HEK293T (cell line): Measurements from ENCODE around the gene SLC4A2.

ENCODE experiments used
- ARNT ChIP-seq: fragments of 450-650 bp; IDR thresholded peaks from 2 replicates; pipeline ENCODE4 v1.6.1; 2017; ENCODE audit warnings: mild to moderate bottlenecking
- BHLHE40 ChIP-seq: fragments of 450-650 bp; IDR thresholded peaks from 2 replicates; pipeline ENCODE4 v1.6.1; 2016; ENCODE audit warnings: mild to moderate bottlenecking, moderate library complexity, borderline replicate concordance
- CTBP1 ChIP-seq: fragments of 450-650 bp; IDR thresholded peaks from 2 replicates; pipeline ENCODE4 v1.6.1; 2016; ENCODE audit warnings: borderline replicate concordance
- ELF4 ChIP-seq: fragments of 450-650 bp; IDR thresholded peaks from 2 replicates; pipeline ENCODE4 v1.6.1; 2017; ENCODE audit warnings: antibody characterized with exemption
- FOXK2 ChIP-seq: fragments of 450-650 bp; IDR thresholded peaks from 2 replicates; pipeline ENCODE4 v1.6.1; 2016; ENCODE audit warnings: mild to moderate bottlenecking
- FOXM1 ChIP-seq: fragments of 450-650 bp; IDR thresholded peaks from 2 replicates; pipeline ENCODE4 v1.6.1; 2017; ENCODE audit warnings: mild to moderate bottlenecking, borderline replicate concordance
- HDGF ChIP-seq: fragments of 450-650 bp; IDR thresholded peaks from 2 replicates; pipeline ENCODE4 v1.6.1; 2017; ENCODE audit warnings: antibody characterized with exemption, borderline replicate concordance
- NFRKB ChIP-seq: fragments of 450-650 bp; IDR thresholded peaks from 2 replicates; pipeline ENCODE4 v1.6.1; 2016; ENCODE audit warnings: mild to moderate bottlenecking, moderate library complexity
- SP1 ChIP-seq: fragments of 450-650 bp; IDR thresholded peaks from 2 replicates; pipeline ENCODE4 v1.6.1; 2017
- SUZ12 ChIP-seq: fragments of 450-650 bp; IDR thresholded peaks from 2 replicates; pipeline ENCODE4 v1.6.1; 2016; ENCODE audit warnings: mild to moderate bottlenecking
- TARDBP ChIP-seq: fragments of 450-650 bp; IDR thresholded peaks from 2 replicates; pipeline ENCODE4 v1.6.1; 2016
- TF ChIP-seq, protein P1 (sequence below): fragments of 450-650 bp; IDR thresholded peaks from 2 replicates; pipeline ENCODE4 v1.6.1; 2016

- TF ChIP-seq FOXM1 (no peak), ARNT (no peak), BHLHE40 (no peak), ELF4 (no peak), NFRKB (no peak), TARDBP (no peak), HDGF (no peak), CTBP1 (no peak), SP1 (no peak), SUZ12 (no peak), FOXK2 (no peak)
- TF ChIP-seq, protein P1, sequence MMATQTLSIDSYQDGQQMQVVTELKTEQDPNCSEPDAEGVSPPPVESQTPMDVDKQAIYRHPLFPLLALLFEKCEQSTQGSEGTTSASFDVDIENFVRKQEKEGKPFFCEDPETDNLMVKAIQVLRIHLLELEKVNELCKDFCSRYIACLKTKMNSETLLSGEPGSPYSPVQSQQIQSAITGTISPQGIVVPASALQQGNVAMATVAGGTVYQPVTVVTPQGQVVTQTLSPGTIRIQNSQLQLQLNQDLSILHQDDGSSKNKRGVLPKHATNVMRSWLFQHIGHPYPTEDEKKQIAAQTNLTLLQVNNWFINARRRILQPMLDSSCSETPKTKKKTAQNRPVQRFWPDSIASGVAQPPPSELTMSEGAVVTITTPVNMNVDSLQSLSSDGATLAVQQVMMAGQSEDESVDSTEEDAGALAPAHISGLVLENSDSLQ = no peak
Measured at GRCh38 chr7:151087245-151088018, 28.0 kb downstream of the SLC4A2 start.
